Astrocyte (in vitro differentiated cells and primary cell): ENCODE results near the gene NDUFA6. TPM values are rescaled to one million over a fixed set of nuclear protein-coding genes. Genes with fewer than 3 reads are reported as not detected.

ENCODE experiments used
- DNase-seq: peaks from one replicate; pipeline ENCODE4 v3.0.0-alpha.2; 2010; ENCODE audit warnings: low read depth
- FAIRE-seq: peaks from 2 replicates; lab custom pipeline; 2011; peaks lifted over from hg19 to GRCh38; lab: Jason Lieb, UNC
- H2AFZ ChIP-seq: 2 replicates; pipeline ENCODE4 v1.6.0; 2012; ENCODE audit warnings: low read depth, low read length, inconsistent platforms
- H3K27ac ChIP-seq: 2 replicates; pipeline ENCODE4 v1.5.1; 2011; ENCODE audit warnings: low read depth, low read length, inconsistent platforms
- H3K27me3 ChIP-seq: 2 replicates; pipeline ENCODE4 v1.6.0; 2011; ENCODE audit warnings: low read length, inconsistent platforms; ENCODE audit not compliant: insufficient read depth
- H3K36me3 ChIP-seq: 2 replicates; pipeline ENCODE4 v1.5.1; 2011; ENCODE audit warnings: low read length, inconsistent platforms; ENCODE audit not compliant: insufficient read depth
- H3K4me1 ChIP-seq: 2 replicates; pipeline ENCODE4 v1.5.1; 2011; ENCODE audit warnings: low read length, inconsistent platforms; ENCODE audit not compliant: insufficient read depth
- H3K4me2 ChIP-seq: 2 replicates; pipeline ENCODE4 v1.6.0; 2012; ENCODE audit warnings: low read length, inconsistent platforms
- H3K4me3 ChIP-seq: 2 replicates; pipeline ENCODE4 v1.5.1; 2011; ENCODE audit warnings: low read depth, mild to moderate bottlenecking, low read length, inconsistent platforms; ENCODE audit not compliant: insufficient read depth
- H3K79me2 ChIP-seq: 2 replicates; pipeline ENCODE4 v1.6.0; 2012; ENCODE audit warnings: mild to moderate bottlenecking, low read length, inconsistent platforms; ENCODE audit not compliant: insufficient read depth
- H3K9ac ChIP-seq: 2 replicates; pipeline ENCODE4 v1.6.0; 2012; ENCODE audit warnings: mild to moderate bottlenecking, low read length, inconsistent platforms
- H3K9me3 ChIP-seq: 2 replicates; pipeline ENCODE4 v1.5.1; 2012; ENCODE audit warnings: low read depth, mild to moderate bottlenecking, low read length, inconsistent platforms; ENCODE audit not compliant: insufficient read depth
- H4K20me1 ChIP-seq: 2 replicates; pipeline ENCODE4 v1.6.0; 2012; ENCODE audit warnings: low read length, inconsistent platforms; ENCODE audit not compliant: insufficient read depth
- H3K27ac Mint-ChIP-seq: one replicate; pipeline ENCODE4 v1.8.0; 2021; ENCODE audit warnings: mild to moderate bottlenecking, mixed read lengths; ENCODE audit not compliant: unreplicated experiment
- H3K27me3 Mint-ChIP-seq: one replicate; pipeline ENCODE4 v1.8.0; 2021; ENCODE audit warnings: low read depth, mixed read lengths; ENCODE audit not compliant: unreplicated experiment
- H3K36me3 Mint-ChIP-seq: one replicate; pipeline ENCODE4 v1.8.0; 2021; ENCODE audit warnings: low read depth, mixed read lengths; ENCODE audit not compliant: unreplicated experiment
- H3K4me1 Mint-ChIP-seq: one replicate; pipeline ENCODE4 v1.8.0; 2021; ENCODE audit warnings: low read depth, mixed read lengths; ENCODE audit not compliant: unreplicated experiment
- H3K4me3 Mint-ChIP-seq: one replicate; pipeline ENCODE4 v1.8.0; 2021; ENCODE audit warnings: mild to moderate bottlenecking, moderate library complexity, mixed read lengths; ENCODE audit not compliant: unreplicated experiment
- H3K9me3 Mint-ChIP-seq: one replicate; pipeline ENCODE4 v1.8.0; 2021; ENCODE audit warnings: mild to moderate bottlenecking, mixed read lengths; ENCODE audit not compliant: unreplicated experiment
- EZH2 ChIP-seq: IDR thresholded peaks from 2 replicates; pipeline ENCODE4 v1.6.1; 2012; ENCODE audit warnings: mild to moderate bottlenecking, low read length, inconsistent platforms; ENCODE audit not compliant: insufficient read depth
- total RNA-seq: library from RNA; stranded (reverse); gene quantifications from 2 replicates; pipeline ENCODE4 v1.2.1, GENCODE V29; 2021
- TF ChIP-seq, protein P1 (sequence below): IDR thresholded peaks from 2 replicates; pipeline ENCODE4 v1.5.1; 2011; ENCODE audit warnings: low read depth, mild to moderate bottlenecking, inconsistent platforms, low read length, moderate library complexity; ENCODE audit not compliant: insufficient read depth

Gene NDUFA6
- total RNA-seq, 1 donor from 2014 or later = 58.6 TPM

DNA sequence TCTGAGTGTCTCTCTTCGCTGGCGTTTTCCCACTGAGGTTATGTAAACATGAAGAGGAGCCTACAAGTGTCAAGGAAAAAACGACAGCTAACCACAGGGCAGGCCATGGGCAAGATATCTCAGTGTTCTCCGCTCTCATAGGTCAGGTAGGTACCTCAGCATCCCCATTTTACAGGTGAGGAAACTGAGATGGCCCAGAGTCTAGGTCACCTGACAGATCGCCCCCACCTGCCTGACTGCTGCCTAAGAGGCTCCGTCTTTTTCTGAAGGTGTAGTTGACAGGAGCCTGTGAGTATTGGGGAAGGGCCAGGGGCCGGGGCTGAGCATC lies 847 bp upstream of the NDUFA6 start:
- Histone ChIP-seq H4K20me1 (peaks cover 19% of the 10 kb centered on the region), H3K4me1 (peaks cover 4% of the 10 kb centered on the region), H3K27ac (peak overlapping the region; percentile 60), H3K36me3 (peaks cover 8% of the 10 kb centered on the region), H3K4me2 (peak overlapping the region; percentile 93), H3K4me3 (peak overlapping the region; percentile 92), H2AFZ (peak overlapping the region; percentile 85), H3K79me2 (peaks cover 32% of the 10 kb centered on the region), H3K9ac (peak overlapping the region; percentile 98), H3K9me3 (no peaks in the 10 kb centered on the region), H3K27me3 (no peaks in the 10 kb centered on the region)
- Mint-ChIP-seq H3K36me3 (peaks cover 11% of the 10 kb centered on the region), H3K4me3 (peak overlapping the region; percentile 96), H3K4me1 (no peaks in the 10 kb centered on the region), H3K27ac (peak overlapping the region; percentile 94), H3K27me3 (no peaks in the 10 kb centered on the region), H3K9me3 (peaks cover 6% of the 10 kb centered on the region)
- DNase-seq = no peak
- TF ChIP-seq EZH2 = no peak
- TF ChIP-seq, protein P1, sequence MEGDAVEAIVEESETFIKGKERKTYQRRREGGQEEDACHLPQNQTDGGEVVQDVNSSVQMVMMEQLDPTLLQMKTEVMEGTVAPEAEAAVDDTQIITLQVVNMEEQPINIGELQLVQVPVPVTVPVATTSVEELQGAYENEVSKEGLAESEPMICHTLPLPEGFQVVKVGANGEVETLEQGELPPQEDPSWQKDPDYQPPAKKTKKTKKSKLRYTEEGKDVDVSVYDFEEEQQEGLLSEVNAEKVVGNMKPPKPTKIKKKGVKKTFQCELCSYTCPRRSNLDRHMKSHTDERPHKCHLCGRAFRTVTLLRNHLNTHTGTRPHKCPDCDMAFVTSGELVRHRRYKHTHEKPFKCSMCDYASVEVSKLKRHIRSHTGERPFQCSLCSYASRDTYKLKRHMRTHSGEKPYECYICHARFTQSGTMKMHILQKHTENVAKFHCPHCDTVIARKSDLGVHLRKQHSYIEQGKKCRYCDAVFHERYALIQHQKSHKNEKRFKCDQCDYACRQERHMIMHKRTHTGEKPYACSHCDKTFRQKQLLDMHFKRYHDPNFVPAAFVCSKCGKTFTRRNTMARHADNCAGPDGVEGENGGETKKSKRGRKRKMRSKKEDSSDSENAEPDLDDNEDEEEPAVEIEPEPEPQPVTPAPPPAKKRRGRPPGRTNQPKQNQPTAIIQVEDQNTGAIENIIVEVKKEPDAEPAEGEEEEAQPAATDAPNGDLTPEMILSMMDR = no peak
- no peak for FAIRE-seq

DNA sequence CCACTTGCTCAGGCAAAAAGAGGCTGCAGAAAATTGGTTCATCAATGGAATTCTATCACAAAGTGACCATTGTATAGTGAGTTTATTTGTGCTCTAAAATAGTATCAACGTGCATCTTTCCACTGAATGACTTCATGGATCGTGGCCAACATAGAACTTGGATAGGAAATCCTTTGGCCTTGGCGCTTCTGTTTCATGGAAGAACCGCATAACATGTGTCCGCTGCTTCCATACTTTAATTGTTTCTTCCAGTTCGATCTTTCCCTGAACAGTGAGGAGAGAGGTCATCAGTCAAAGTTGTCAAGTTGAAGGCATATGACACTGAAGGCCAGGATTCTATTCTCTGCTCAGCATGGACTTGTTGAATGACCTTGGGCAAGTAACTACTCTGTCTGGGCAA lies 4.5 kb downstream of the NDUFA6 start:
- no peaks in the 10 kb centered on the region for H3K4me1 ChIP-seq
- no peaks in the 10 kb centered on the region for H3K4me1 Mint-ChIP-seq
- DNase-seq (no peak), FAIRE-seq (peak; percentile 32)
- no peaks in the 10 kb centered on the region for H3K27me3 ChIP-seq
- no peak overlapping the region for H3K4me3 ChIP-seq
- H3K36me3 Mint-ChIP-seq = peaks cover 22% of the 10 kb centered on the region
- no peak for TF ChIP-seq EZH2
- TF ChIP-seq, protein P1 = no peak
- H3K9me3 Mint-ChIP-seq = peaks cover 6% of the 10 kb centered on the region
- H4K20me1 ChIP-seq = peaks cover 28% of the 10 kb centered on the region
- peaks cover 21% of the 10 kb centered on the region for H3K36me3 ChIP-seq
- H3K4me3 Mint-ChIP-seq = no peak overlapping the region
- no peak overlapping the region for H2AFZ ChIP-seq
- H3K9ac ChIP-seq = no peak overlapping the region
- no peak overlapping the region for H3K4me2 ChIP-seq
- no peak overlapping the region for H3K27ac Mint-ChIP-seq
- H3K79me2 ChIP-seq = peaks cover 48% of the 10 kb centered on the region
- no peaks in the 10 kb centered on the region for H3K9me3 ChIP-seq
- no peak overlapping the region for H3K27ac ChIP-seq
- no peaks in the 10 kb centered on the region for H3K27me3 Mint-ChIP-seq

DNA sequence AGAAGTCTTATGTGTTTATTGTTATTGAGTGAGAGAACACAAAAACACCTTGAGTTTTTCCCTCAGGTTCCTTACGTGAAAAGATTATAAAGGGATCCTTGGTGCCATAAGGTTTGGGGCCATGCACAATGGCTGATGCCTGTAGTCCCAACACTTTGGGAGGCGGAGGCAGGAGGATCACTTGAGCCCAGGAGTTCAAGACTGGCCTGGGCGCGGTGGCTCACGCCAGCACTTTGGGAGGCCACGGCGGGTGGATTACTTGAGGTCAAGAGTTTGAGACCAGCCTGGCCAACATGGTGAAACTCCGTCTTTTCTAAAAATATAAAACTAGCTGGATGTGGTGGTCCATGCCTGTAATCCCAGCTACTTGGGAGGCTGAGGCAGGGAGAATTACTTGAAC lies 5.7 kb downstream of the NDUFA6 start:
- H3K27me3 ChIP-seq = no peaks in the 10 kb centered on the region
- DNase-seq = no peak
- H3K9ac ChIP-seq = no peak overlapping the region
- H3K4me3 ChIP-seq = no peak overlapping the region
- H3K9me3 ChIP-seq = no peaks in the 10 kb centered on the region
- no peak overlapping the region for H2AFZ ChIP-seq
- H3K9me3 Mint-ChIP-seq = peaks cover 5% of the 10 kb centered on the region
- H3K4me3 Mint-ChIP-seq = no peak overlapping the region
- no peak overlapping the region for H3K27ac ChIP-seq
- peaks cover 50% of the 10 kb centered on the region for H3K79me2 ChIP-seq
- H3K27ac Mint-ChIP-seq = no peak overlapping the region
- no peak overlapping the region for H3K4me2 ChIP-seq
- H3K27me3 Mint-ChIP-seq = no peaks in the 10 kb centered on the region
- peaks cover 21% of the 10 kb centered on the region for H3K36me3 ChIP-seq
- FAIRE-seq = no peak
- H3K4me1 ChIP-seq = peaks cover 7% of the 10 kb centered on the region
- TF ChIP-seq, protein P1 = no peak
- no peak for TF ChIP-seq EZH2
- H3K4me1 Mint-ChIP-seq = no peaks in the 10 kb centered on the region
- peaks cover 28% of the 10 kb centered on the region for H4K20me1 ChIP-seq
- peaks cover 19% of the 10 kb centered on the region for H3K36me3 Mint-ChIP-seq
